Activated naive CD8-positive, alpha-beta T cell (primary cell): ENCODE data around the gene SSC5D.
"Not testable (repeated sequence)": the region's sequence is repeated elsewhere in the genome, so short reads cannot be mapped to it uniquely, and the experiment has no call there.

ENCODE experiments used
- H3K27ac Mint-ChIP-seq: one replicate; pipeline ENCODE4 v1.8.0; 2021; ENCODE audit warnings: mixed read lengths
- H3K27me3 Mint-ChIP-seq: one replicate; pipeline ENCODE4 v1.8.0; 2021; ENCODE audit warnings: mixed read lengths
- H3K36me3 Mint-ChIP-seq: one replicate; pipeline ENCODE4 v1.8.0; 2021; ENCODE audit warnings: mixed read lengths
- H3K4me1 Mint-ChIP-seq: one replicate; pipeline ENCODE4 v1.8.0; 2021; ENCODE audit warnings: low read depth, mixed read lengths
- H3K4me3 Mint-ChIP-seq: one replicate; pipeline ENCODE4 v1.8.0; 2021; ENCODE audit warnings: mild to moderate bottlenecking, mixed read lengths
- H3K9me3 Mint-ChIP-seq: one replicate; pipeline ENCODE4 v1.8.0; 2021; ENCODE audit warnings: low read depth, mixed read lengths

Gene SSC5D

GRCh38 chr19:55525289-55526101, 37.3 kb downstream of the SSC5D start:
- Mint-ChIP-seq H3K36me3 (no peaks in the 10 kb centered on the region), H3K27ac (no peak overlapping the region), H3K27me3 (peaks cover 4% of the 10 kb centered on the region), H3K4me3 (no peak overlapping the region), H3K4me1 (no peaks in the 10 kb centered on the region), H3K9me3 (no peaks in the 10 kb centered on the region)

- H3K27me3 Mint-ChIP-seq, result peaks cover 4% of the 10 kb centered on the region
- no peak overlapping the region for H3K27ac Mint-ChIP-seq
- H3K4me1 Mint-ChIP-seq, result no peaks in the 10 kb centered on the region
- H3K4me3 Mint-ChIP-seq, result no peak overlapping the region
- no peaks in the 10 kb centered on the region for H3K9me3 Mint-ChIP-seq
- no peaks in the 10 kb centered on the region for H3K36me3 Mint-ChIP-seq
Measured at GRCh38 chr19:55526216-55527196, 38.3 kb downstream of the SSC5D start.

GRCh38 chr19:55527197-55528029, 39.2 kb downstream of the SSC5D start:
- no peaks in the 10 kb centered on the region for H3K9me3 Mint-ChIP-seq
- H3K4me1 Mint-ChIP-seq, result no peaks in the 10 kb centered on the region
- peaks cover 4% of the 10 kb centered on the region for H3K27me3 Mint-ChIP-seq
- no peak overlapping the region for H3K27ac Mint-ChIP-seq
- H3K36me3 Mint-ChIP-seq, result no peaks in the 10 kb centered on the region
- no peak overlapping the region for H3K4me3 Mint-ChIP-seq

- Mint-ChIP-seq H3K27me3 (peaks cover 4% of the 10 kb centered on the region), H3K36me3 (no peaks in the 10 kb centered on the region), H3K4me1 (no peaks in the 10 kb centered on the region), H3K4me3 (no peak overlapping the region), H3K9me3 (no peaks in the 10 kb centered on the region), H3K27ac (no peak overlapping the region)
Measured at GRCh38 chr19:55528030-55528803, 40.0 kb downstream of the SSC5D start.

GRCh38 chr19:55529636-55530234, 41.5 kb downstream of the SSC5D start:
- Mint-ChIP-seq H3K27me3 (peaks cover 1% of the 10 kb centered on the region), H3K36me3 (no peaks in the 10 kb centered on the region), H3K27ac (no peak overlapping the region), H3K9me3 (no peaks in the 10 kb centered on the region), H3K4me3 (no peak overlapping the region), H3K4me1 (no peaks in the 10 kb centered on the region)

- Mint-ChIP-seq H3K4me1 (no peaks in the 10 kb centered on the region), H3K9me3 (no peaks in the 10 kb centered on the region), H3K36me3 (no peaks in the 10 kb centered on the region), H3K4me3 (no peak overlapping the region), H3K27me3 (no peaks in the 10 kb centered on the region), H3K27ac (no peak overlapping the region)
Measured at GRCh38 chr19:55530996-55531395, 42.8 kb downstream of the SSC5D start.

GRCh38 chr19:55534280-55534679, 46.0 kb downstream of the SSC5D start:
- not testable (repeated sequence) for H3K36me3 Mint-ChIP-seq, H3K27ac Mint-ChIP-seq, H3K4me3 Mint-ChIP-seq, H3K27me3 Mint-ChIP-seq, H3K9me3 Mint-ChIP-seq, H3K4me1 Mint-ChIP-seq

- Mint-ChIP-seq H3K27ac (no peak overlapping the region), H3K9me3 (no peaks in the 10 kb centered on the region), H3K27me3 (no peaks in the 10 kb centered on the region), H3K4me1 (no peaks in the 10 kb centered on the region), H3K4me3 (no peak overlapping the region), H3K36me3 (no peaks in the 10 kb centered on the region)
Measured at GRCh38 chr19:55535173-55535964, 47.1 kb downstream of the SSC5D start.

GRCh38 chr19:55535965-55536350, 47.7 kb downstream of the SSC5D start:
- H3K4me1 Mint-ChIP-seq, result no peaks in the 10 kb centered on the region
- no peak overlapping the region for H3K27ac Mint-ChIP-seq
- no peaks in the 10 kb centered on the region for H3K9me3 Mint-ChIP-seq
- no peaks in the 10 kb centered on the region for H3K27me3 Mint-ChIP-seq
- no peaks in the 10 kb centered on the region for H3K36me3 Mint-ChIP-seq
- no peak overlapping the region for H3K4me3 Mint-ChIP-seq

- Mint-ChIP-seq H3K4me3 (no peak overlapping the region), H3K27ac (no peak overlapping the region), H3K9me3 (no peaks in the 10 kb centered on the region), H3K27me3 (no peaks in the 10 kb centered on the region), H3K4me1 (no peaks in the 10 kb centered on the region), H3K36me3 (no peaks in the 10 kb centered on the region)
Measured at GRCh38 chr19:55536366-55536765, 48.1 kb downstream of the SSC5D start.

GRCh38 chr19:55536951-55537740, 48.9 kb downstream of the SSC5D start, which contains the start of gene SBK2:
Gene SBK2 (minus strand): TSS chr19:55537133. CDS start chr19:55536294, 839 bp downstream.
- H3K36me3 Mint-ChIP-seq, result no peaks in the 10 kb centered on the region
- H3K27me3 Mint-ChIP-seq, result peaks cover 2% of the 10 kb centered on the region
- no peaks in the 10 kb centered on the region for H3K4me1 Mint-ChIP-seq
- H3K27ac Mint-ChIP-seq, result no peak within 1 kb of the TSS
- no peak within 1 kb of the TSS for H3K4me3 Mint-ChIP-seq
- no peaks in the 10 kb centered on the region for H3K9me3 Mint-ChIP-seq

GRCh38 chr19:55537741-55538111, 49.5 kb downstream of the SSC5D start:
- H3K9me3 Mint-ChIP-seq, result no peaks in the 10 kb centered on the region
- H3K36me3 Mint-ChIP-seq, result no peaks in the 10 kb centered on the region
- no peak overlapping the region for H3K27ac Mint-ChIP-seq
- H3K27me3 Mint-ChIP-seq, result peaks cover 2% of the 10 kb centered on the region
- no peaks in the 10 kb centered on the region for H3K4me1 Mint-ChIP-seq
- H3K4me3 Mint-ChIP-seq, result no peak overlapping the region
